ENCODE results near the gene NADSYN1. TPM values are rescaled to one million over a fixed set of nuclear protein-coding genes. Genes with fewer than 3 reads are reported as not detected.
"Not testable (repeated sequence)": the region's sequence is repeated elsewhere in the genome, so short reads cannot be mapped to it uniquely, and the experiment has no call there.

The NADSYN1 gene
- total RNA-seq, 2 donors from 2014 or later = 25.9 to 26.7 TPM

DNA sequence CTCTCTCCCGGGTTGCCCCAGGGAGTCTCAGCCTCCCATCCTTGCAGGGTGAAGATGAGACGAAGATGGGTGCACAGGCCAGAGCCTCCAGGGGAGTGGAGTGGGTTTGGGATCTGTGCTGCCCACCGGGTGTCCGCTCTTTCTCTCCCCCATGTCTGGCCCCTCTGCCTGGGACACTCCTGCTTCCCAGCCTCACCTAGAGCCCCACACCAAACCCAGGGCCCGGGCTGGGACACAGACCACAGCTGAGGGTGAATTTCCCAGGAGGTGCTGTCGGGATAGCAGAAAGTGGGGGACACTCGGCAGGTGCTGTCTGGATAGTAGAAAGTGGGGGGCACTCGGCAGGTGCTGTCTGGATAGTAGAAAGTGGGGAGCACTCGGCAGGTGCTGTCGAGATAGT is 49.0 kb downstream of the NADSYN1 start:
- DNase-seq = no peak
- intact Hi-C loops (cut with DNase I) = no loop called here
- ATAC-seq = no peak

GRCh38 chr11:71502871-71503435 is 50.0 kb downstream of the NADSYN1 start:
- intact Hi-C loops (cut with DNase I) = no loop called here
- ATAC-seq (no peak), DNase-seq (no peak)

DNA sequence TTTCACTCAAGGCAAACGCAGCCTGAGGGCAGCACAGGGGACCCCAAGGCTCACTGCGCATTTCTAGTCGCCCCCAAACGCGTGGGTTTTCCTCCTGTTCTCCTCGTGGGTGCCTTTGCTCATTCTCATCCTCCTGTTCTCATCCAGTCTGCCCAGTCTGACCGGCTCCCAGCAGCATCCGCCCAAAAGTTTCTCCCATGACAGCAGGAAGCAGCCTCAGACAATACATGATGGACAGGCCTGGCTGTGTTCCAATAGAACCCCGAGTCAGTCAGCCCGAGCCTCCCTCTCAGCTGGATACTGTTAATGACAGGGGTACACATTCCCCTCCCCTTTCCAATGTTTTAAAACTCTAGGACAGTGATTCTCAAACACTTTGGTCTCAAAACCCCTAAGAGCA is 51.5 kb downstream of the NADSYN1 start:
- no peak for ATAC-seq
- intact Hi-C loops (cut with DNase I) = no loop called here
- no peak for DNase-seq

- DNase-seq = no peak
- intact Hi-C loops (cut with DNase I) = no loop called here
- ATAC-seq = no peak
These were observed 52.0 kb downstream of the NADSYN1 start for GRCh38 chr11:71505001-71505400.

DNA sequence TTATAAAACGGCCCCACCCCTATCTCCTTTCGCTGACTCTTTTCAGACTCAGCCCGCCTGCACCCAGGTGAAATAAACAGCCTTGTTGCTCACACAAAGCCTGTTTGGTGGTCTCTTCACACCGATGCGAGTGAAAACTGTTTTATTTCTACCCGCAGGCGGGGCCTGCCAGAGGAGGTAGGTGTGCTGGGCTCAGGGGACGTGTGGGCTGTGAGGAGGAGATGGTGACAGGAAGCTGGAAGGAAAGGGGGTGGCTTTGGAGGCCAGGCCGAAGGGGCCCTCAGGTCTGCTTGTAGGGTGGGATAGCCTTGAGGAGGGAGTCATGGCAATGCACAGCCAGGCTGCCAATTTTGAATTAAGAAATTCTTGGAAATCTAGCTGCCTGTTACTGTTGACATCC is 52.8 kb downstream of the NADSYN1 start:
- DNase-seq (no peak), ATAC-seq (no peak)
- intact Hi-C loops (cut with DNase I) = no loop called here

DNA sequence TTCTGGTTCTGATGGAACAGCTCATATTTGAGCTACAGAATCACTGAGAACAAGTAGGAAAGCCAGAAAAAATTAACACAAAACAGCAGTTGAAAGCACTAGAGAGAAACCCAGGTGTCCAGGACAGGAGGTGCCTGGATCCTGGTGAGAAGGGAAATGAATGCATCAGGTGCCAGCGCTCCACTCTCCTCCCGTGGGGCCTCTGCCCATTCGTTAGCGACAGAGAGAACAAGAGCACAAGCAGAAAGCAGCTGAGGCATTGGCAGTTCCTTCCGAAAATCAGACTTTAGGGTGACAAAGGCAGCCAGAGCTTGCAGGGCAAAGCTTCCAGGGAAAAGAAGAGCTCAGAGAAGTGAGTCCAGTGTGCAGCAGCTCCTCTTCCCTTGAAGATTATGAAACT is 54.1 kb downstream of the NADSYN1 start:
- DNase-seq = no peak
- intact Hi-C loops (cut with DNase I) = no loop called here

GRCh38 chr11:71518506-71519471 is 65.8 kb downstream of the NADSYN1 start:
- ATAC-seq = no peak

More for the DNA sequence above, 54.1 kb downstream of the NADSYN1 start:
- no peak for ATAC-seq

GRCh38 chr11:71519546-71519945 is 66.5 kb downstream of the NADSYN1 start:
- ATAC-seq (no peak), DNase-seq (no peak)
- intact Hi-C loops (cut with DNase I) = no loop called here

More at GRCh38 chr11:71518506-71519471, 65.8 kb downstream of the NADSYN1 start:
- no peak for DNase-seq
- intact Hi-C loops (cut with DNase I) = no loop called here

DNA sequence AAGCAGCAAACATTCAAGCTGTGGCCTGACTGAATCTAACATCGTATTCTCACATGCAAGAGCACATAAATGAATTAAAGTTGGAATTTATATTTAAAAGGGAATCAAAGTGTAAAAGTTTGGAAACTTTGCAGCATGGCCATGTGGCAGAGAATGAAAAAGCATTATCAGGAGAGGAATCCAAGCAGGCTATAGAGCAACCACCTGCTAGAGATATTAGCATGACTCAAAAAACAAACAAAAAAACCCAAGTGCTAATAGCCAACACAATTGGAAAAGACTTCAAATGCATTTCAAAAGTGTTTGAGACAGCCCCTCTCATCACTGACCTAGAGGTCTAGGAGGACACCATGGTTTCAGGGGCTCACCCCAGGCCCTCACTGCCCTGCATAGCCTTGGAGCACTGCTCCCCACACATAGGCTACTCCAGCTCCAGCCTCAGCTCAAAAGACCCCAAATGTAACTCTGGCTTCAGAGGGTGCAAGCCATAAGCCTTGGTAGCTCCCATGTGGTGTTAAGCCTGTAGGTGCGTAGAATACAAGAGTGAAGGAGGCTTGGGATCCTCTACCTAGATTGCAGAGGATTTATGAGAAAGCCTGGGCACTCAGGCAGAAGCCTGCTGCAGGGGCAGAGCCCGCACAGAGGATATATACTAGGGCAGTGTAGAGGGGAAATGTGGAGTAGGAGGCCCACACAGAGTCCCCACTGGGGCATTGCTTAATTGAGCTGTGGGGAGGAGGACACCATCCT is 72.4 kb downstream of the NADSYN1 start:
- intact Hi-C loops (cut with DNase I) = no loop called here
- DNase-seq = no peak
- ATAC-seq = no peak

DNA sequence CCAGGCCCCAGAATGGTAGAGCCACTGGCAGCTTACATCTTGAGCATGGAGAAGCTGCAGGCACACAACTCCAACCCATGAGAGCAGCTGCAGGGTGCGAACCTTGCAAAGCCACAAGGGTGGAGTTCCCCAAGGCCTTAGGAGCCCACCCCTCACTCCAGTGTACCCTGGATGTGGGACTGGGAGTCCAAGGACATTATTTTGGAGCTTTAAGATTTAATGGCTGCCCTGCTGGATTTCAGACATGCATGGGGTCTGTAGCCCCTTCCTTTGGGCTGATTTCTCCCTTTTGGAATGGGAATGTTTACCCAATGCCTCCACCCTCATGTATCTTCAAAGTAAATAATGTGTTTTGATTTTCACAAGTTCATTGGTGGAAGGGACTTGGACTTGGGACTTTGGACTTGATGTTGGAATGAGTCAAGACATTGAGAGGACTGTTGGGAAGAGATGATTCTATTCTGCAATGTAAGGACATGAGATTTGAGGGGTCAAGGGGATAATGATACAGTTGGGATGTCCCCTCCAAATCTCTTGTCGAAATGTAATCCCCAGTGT is 73.0 kb downstream of the NADSYN1 start:
- intact Hi-C loops (cut with DNase I) = no loop called here
- no peak for ATAC-seq
- no peak for DNase-seq

- intact Hi-C loops (cut with DNase I); DNase-seq; ATAC-seq: not testable (repeated sequence)
These were observed 74.0 kb downstream of the NADSYN1 start, which contains the start of gene KRTAP5-7 for GRCh38 chr11:71526796-71527575. KRTAP5-7 (plus strand) TSS chr11:71527267; CDS start chr11:71527301, 34 bp downstream.

DNA sequence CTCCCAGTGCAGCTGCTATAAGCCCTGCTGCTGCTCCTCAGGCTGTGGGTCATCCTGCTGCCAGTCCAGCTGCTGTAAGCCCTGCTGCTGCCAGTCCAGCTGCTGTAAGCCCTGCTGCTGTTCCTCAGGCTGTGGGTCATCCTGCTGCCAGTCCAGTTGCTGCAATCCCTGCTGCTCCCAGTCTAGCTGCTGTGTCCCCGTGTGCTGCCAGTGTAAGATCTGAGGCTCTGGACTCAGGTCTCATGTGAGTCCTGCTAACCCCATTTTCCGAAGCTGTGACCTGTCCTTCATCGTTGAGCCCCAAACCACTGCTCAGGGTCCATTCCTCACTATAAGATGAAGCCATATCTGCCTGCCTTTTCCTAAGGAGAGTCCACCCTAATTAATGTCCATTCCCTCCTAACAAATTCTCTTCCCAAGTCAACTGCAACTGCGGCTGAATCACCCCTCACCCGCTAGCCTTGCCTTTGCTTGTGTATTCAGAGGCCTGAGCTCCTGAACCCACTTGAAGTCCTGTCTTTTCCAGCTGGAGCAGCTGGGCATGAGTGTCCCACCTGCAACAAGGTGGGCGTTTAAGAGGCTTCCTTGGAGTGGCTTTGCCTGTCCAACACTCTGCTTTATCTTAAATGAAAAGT is 74.7 kb downstream of the NADSYN1 start:
- DNase-seq (no peak), ATAC-seq (no peak)
- intact Hi-C loops (cut with DNase I) = no loop called here

DNA sequence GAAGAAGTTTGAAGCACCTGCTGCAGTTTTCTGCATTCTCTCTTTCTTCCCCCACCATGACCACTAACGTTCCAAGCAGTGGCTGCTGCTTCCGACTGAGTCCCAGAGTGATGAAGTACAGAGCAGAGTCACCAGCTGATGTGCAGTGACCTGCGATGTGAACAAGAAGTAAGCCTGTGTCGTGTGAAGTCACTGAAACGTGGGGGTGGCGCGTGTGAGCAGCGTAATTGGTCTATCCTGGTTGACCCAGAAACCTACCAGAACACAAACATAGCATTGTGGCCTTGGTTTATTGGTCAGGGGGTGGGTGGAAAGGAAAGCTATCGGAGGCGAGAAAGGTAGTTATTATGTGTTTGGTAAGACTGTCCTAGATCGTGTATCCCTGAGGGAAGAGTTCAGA is 77.6 kb downstream of the NADSYN1 start:
- no peak for ATAC-seq
- no peak for DNase-seq
- intact Hi-C loops (cut with DNase I) = no loop called here

DNA sequence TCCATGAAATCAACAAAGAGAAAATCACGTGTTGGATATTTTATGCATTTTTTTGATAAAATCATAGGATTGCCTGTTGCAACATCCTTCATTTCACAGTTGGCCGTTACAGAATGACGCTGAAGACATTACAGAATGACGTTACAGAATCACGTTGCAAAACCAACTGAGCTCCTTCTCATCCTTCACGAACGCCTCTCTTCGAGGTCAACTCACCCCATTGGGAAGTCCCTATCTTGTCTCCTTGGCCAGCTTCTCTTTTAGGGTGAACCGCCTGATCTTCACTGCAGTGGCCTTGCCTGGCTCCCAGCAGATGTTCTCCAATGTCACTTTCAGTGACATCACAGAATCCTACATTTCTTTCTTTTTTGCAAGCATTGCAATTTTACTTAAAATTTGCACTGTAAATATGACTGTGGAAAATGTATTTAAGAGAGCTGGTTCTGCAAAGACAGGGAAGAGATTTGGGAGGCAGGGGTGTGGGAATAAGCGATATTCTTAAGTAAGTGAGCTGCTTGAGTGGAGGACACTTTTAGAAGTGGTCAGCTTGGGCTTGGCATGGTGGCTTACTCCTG is 79.1 kb downstream of the NADSYN1 start:
- ATAC-seq = no peak
- intact Hi-C loops (cut with DNase I) = no loop called here
- DNase-seq = no peak

GRCh38 chr11:71534711-71535608 is 82.0 kb downstream of the NADSYN1 start:
- ATAC-seq; intact Hi-C loops (cut with DNase I); DNase-seq: not testable (repeated sequence)

GRCh38 chr11:71535825-71536224 is 82.8 kb downstream of the NADSYN1 start:
- no peak for DNase-seq
- intact Hi-C loops (cut with DNase I) = no loop called here

GRCh38 chr11:71537537-71537936 is 84.5 kb downstream of the NADSYN1 start:
- intact Hi-C loops (cut with DNase I) = no loop called here
- ATAC-seq (no peak), DNase-seq (no peak)

More at GRCh38 chr11:71535825-71536224, 82.8 kb downstream of the NADSYN1 start:
- ATAC-seq = no peak

Measured in left cardiac atrium (tissue), 4 donors.